Hepatocyte (in vitro differentiated cells): ENCODE data around the gene LRFN3.

ENCODE experiments used
- CTCF ChIP-seq: fragments of 200-600 bp; sonication (generic); IDR thresholded peaks from 2 replicates; pipeline ENCODE4 v1.5.1; 2016; ENCODE audit warnings: antibody characterized with exemption, mild to moderate bottlenecking; ENCODE audit not compliant: poor library complexity
- EZH2 ChIP-seq: fragments of 200-600 bp; sonication (generic); IDR thresholded peaks from 2 replicates; pipeline ENCODE4 v1.6.1; 2016; ENCODE audit warnings: antibody characterized with exemption, mild to moderate bottlenecking, borderline replicate concordance
- EZH2phosphoT487 ChIP-seq: fragments of 200-600 bp; sonication (generic); IDR thresholded peaks from one replicate; pipeline ENCODE4 v1.6.1; 2018; ENCODE audit warnings: antibody characterized with exemption, mild to moderate bottlenecking, low read depth, moderate library complexity; ENCODE audit not compliant: unreplicated experiment, severe bottlenecking

- TF ChIP-seq EZH2 (no peak), CTCF (no peak), EZH2phosphoT487 (no peak)
These were observed 32.5 kb upstream of the LRFN3 start for GRCh38 chr19:35903550-35904179.
